ENCODE results near the gene FBXO9. TPM values are rescaled to one million over a fixed set of nuclear protein-coding genes. Genes with fewer than 3 reads are reported as not detected.
A peak's percentile ranks its signal among the peaks of the same experiment; 100 is the strongest.

The FBXO9 gene
- polyA plus RNA-seq, 3 donors: 47.7 to 105 (median 61.5) TPM

DNA sequence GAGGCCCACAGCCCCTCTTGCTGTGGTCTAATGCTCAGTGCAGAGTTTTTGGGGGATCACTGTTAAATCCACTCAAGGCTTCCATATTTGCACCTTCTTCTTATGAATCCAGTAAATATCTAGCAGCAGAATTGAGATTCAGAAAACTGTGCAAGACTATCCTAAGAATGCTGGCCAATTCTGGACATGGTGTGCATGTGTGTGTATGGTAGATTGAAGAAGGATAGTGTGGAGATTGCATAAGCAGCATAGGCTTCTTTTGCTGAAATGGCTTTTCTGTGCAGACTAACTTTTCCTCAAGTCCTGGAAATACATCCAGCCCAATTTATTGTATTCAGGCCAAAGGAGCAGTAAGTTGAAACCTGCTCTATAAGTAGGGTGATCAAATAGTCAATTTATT is 39.7 kb downstream of the FBXO9 start:
- TF ChIP-seq, protein P1, sequence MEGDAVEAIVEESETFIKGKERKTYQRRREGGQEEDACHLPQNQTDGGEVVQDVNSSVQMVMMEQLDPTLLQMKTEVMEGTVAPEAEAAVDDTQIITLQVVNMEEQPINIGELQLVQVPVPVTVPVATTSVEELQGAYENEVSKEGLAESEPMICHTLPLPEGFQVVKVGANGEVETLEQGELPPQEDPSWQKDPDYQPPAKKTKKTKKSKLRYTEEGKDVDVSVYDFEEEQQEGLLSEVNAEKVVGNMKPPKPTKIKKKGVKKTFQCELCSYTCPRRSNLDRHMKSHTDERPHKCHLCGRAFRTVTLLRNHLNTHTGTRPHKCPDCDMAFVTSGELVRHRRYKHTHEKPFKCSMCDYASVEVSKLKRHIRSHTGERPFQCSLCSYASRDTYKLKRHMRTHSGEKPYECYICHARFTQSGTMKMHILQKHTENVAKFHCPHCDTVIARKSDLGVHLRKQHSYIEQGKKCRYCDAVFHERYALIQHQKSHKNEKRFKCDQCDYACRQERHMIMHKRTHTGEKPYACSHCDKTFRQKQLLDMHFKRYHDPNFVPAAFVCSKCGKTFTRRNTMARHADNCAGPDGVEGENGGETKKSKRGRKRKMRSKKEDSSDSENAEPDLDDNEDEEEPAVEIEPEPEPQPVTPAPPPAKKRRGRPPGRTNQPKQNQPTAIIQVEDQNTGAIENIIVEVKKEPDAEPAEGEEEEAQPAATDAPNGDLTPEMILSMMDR (IDR thresholded peaks at IDR 0.05): no peak
- H3K36me3 ChIP-seq (replicated peaks in 1 of 2; ENCODE audit: control insufficient read depth in 1 of 2, insufficient read depth in 2 of 2, low read length in 2 of 2): peaks cover 34 to 55% of the 10 kb centered on the region in 2 donors
- intact Hi-C loops (cut with micrococcal nuclease): no loop called here

DNA sequence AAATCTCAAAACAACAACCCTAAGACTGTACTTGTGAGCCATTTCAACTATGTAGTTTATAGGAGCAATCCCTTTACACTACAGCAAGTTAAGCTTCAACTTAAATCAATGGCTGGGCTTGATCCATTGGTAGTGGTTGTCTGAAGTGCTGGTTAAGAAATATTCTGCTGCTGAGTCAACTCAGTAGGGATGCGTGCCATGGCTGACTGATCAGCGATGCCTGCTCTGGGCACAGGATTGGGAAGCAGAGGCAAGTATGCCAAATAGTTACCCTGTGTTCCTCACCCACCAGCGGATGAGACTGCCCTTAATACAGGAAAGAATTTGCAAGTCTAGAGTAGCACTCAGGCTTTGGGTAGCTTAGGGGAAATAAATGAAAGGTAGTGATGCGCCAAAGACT is 41.9 kb downstream of the FBXO9 start:
- H3K9me3 Mint-ChIP-seq: no peaks in the 10 kb centered on the region
- peaks cover 25 to 33% of the 10 kb centered on the region in 2 donors for H3K36me3 Mint-ChIP-seq
- Histone ChIP-seq H3K27ac (ENCODE audit: low read depth in 1 of 2, low read length in 2 of 2) (no peak overlapping the region), H3K4me2 (replicated peaks; ENCODE audit: extremely low read depth, low read length, poor library complexity, severe bottlenecking) (no peak overlapping the region), H3K36me3 (replicated peaks in 1 of 2; ENCODE audit: control insufficient read depth in 1 of 2, insufficient read depth in 2 of 2, low read length in 2 of 2) (peaks cover 12 to 33% of the 10 kb centered on the region in 2 donors), H3K27me3 (ENCODE audit: control insufficient read depth in 2 of 2, insufficient read depth in 2 of 2, low read length in 2 of 2) (no peaks in the 10 kb centered on the region), H2AFZ (ENCODE audit: insufficient read depth, low read depth, low read length, poor library complexity, severe bottlenecking) (no peak overlapping the region), H3K9me3 (replicated peaks in 1 of 2; ENCODE audit: control insufficient read depth in 1 of 2, insufficient read depth in 1 of 2, low read length in 2 of 2) (no peaks in the 10 kb centered on the region), H3K79me2 (ENCODE audit: insufficient read depth, low read length) (no peaks in the 10 kb centered on the region), H3K9ac (ENCODE audit: insufficient read depth, low read length, poor library complexity, severe bottlenecking) (no peak overlapping the region), H4K20me1 (ENCODE audit: insufficient read depth, low read length) (no peaks in the 10 kb centered on the region), H3K4me1 (ENCODE audit: control insufficient read depth in 1 of 2, insufficient read depth in 2 of 2, low read length in 2 of 2) (no peaks in the 10 kb centered on the region), H3K4me3 (replicated peaks in 1 of 3; ENCODE audit: low read depth in 2 of 3, low read length in 3 of 3) (no peak overlapping the region)
- H3K27me3 Mint-ChIP-seq (ENCODE audit: low read depth in 3 of 3): peaks cover 0 to 3% (median 0%) of the 10 kb centered on the region in 3 donors
- intact Hi-C loops (cut with micrococcal nuclease): no loop called here
- H3K4me1 Mint-ChIP-seq: no peaks in the 10 kb centered on the region
- no peak for DNase-seq
- TF ChIP-seq, protein P1 (IDR thresholded peaks at IDR 0.05): no peak
- no peak overlapping the region for H3K27ac Mint-ChIP-seq
- no peak overlapping the region for H3K4me3 Mint-ChIP-seq
- 88% methylated on average over 2 of the region's 4 CpGs for WGBS (ENCODE audit: insufficient coverage)

More for the DNA sequence above, 39.7 kb downstream of the FBXO9 start:
- Mint-ChIP-seq H3K27ac (peak overlapping the region in 1 of 7 donors; percentile 55), H3K36me3 (peaks cover 41 to 49% of the 10 kb centered on the region in 2 donors), H3K4me1 (no peaks in the 10 kb centered on the region), H3K27me3 (ENCODE audit: low read depth in 3 of 3) (peaks cover 0 to 3% (median 0%) of the 10 kb centered on the region in 3 donors), H3K4me3 (no peak overlapping the region), H3K9me3 (no peaks in the 10 kb centered on the region)
- Histone ChIP-seq H3K9ac (ENCODE audit: insufficient read depth, low read length, poor library complexity, severe bottlenecking) (no peak overlapping the region), H3K79me2 (ENCODE audit: insufficient read depth, low read length) (no peaks in the 10 kb centered on the region), H4K20me1 (ENCODE audit: insufficient read depth, low read length) (no peaks in the 10 kb centered on the region), H2AFZ (ENCODE audit: insufficient read depth, low read depth, low read length, poor library complexity, severe bottlenecking) (no peak overlapping the region), H3K4me2 (replicated peaks; ENCODE audit: extremely low read depth, low read length, poor library complexity, severe bottlenecking) (no peak overlapping the region), H3K27ac (ENCODE audit: low read depth in 1 of 2, low read length in 2 of 2) (no peak overlapping the region), H3K4me3 (replicated peaks in 1 of 3; ENCODE audit: low read depth in 2 of 3, low read length in 3 of 3) (no peak overlapping the region), H3K9me3 (replicated peaks in 1 of 2; ENCODE audit: control insufficient read depth in 1 of 2, insufficient read depth in 1 of 2, low read length in 2 of 2) (no peaks in the 10 kb centered on the region), H3K27me3 (ENCODE audit: control insufficient read depth in 2 of 2, insufficient read depth in 2 of 2, low read length in 2 of 2) (no peaks in the 10 kb centered on the region), H3K4me1 (ENCODE audit: control insufficient read depth in 1 of 2, insufficient read depth in 2 of 2, low read length in 2 of 2) (no peaks in the 10 kb centered on the region)
- no peak for DNase-seq

Data from CD14-positive monocyte (primary cell).